ENCODE measurements around the gene METAP2. TPM values are rescaled to one million over a fixed set of nuclear protein-coding genes. Genes with fewer than 3 reads are reported as not detected.

Gene METAP2
- total RNA-seq, 1 experiment from 2014 or later: 127 TPM

DNA sequence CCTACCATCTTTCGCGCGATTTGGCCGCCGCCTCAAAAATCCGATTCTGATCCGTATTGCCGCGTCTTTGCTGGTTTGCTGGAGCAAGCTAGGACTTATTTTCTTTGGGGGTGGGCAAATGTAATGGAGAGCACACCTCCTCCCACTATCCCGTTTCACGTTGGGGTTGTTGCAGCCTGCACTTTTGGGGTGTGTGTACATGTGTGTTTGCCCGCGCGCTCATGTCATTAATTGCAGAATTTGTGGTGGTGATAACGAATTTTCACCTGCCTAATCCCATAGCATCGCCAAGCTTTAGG is 657 bp downstream of the METAP2 start:
- intact Hi-C loops (cut with micrococcal nuclease): no loop called here
- Histone ChIP-seq H4K20me1 (ENCODE audit: insufficient read depth) (peaks cover 4% of the 10 kb centered on the region; the same call in 1 of the 2 replicates), H3K36me3 (ENCODE audit: control insufficient read depth in 1 of 2, insufficient read depth in 2 of 2, low read length in 2 of 2) (peaks cover 20 to 32% of the 10 kb centered on the region in 2 experiments), H3K27ac (ENCODE audit: low read depth, low read length) (peak overlapping the region; percentile 77), H3K4me2 (ENCODE audit: low read length) (peak overlapping the region; percentile 84), H3K9me3 (ENCODE audit: control insufficient read depth in 1 of 2, insufficient read depth in 1 of 2, low read depth in 1 of 2, low read length in 2 of 2) (no peaks in the 10 kb centered on the region), H3K9ac (ENCODE audit: low read length) (peak overlapping the region; percentile 99), H3K79me2 (ENCODE audit: insufficient read depth, low read length) (peaks cover 63% of the 10 kb centered on the region), H2AFZ (ENCODE audit: low read depth, low read length, poor library complexity, severe bottlenecking) (no peak overlapping the region), H3K4me3 (replicated peaks in 1 of 2; ENCODE audit: low read depth in 1 of 2, low read length in 2 of 2) (peak overlapping the region; percentile 94 to 98), H3K9me2 (ENCODE audit: insufficient read depth) (no peaks in the 10 kb centered on the region), H3K27me3 (ENCODE audit: insufficient read depth, low read length) (no peaks in the 10 kb centered on the region), H3K4me1 (ENCODE audit: control insufficient read depth in 1 of 2, insufficient read depth in 2 of 2, low read length in 2 of 2) (peaks cover 9 to 33% of the 10 kb centered on the region in 2 experiments)
- TF ChIP-seq SIN3A (IDR thresholded peaks at IDR 0.05; ENCODE audit: low read depth) (no peak), POLR2AphosphoS5 (IDR thresholded peaks at IDR 0.05; ENCODE audit: low read depth, low read length) (no peak), SRF (IDR thresholded peaks at IDR 0.05; ENCODE audit: low read depth) (no peak), YY1 (IDR thresholded peaks at IDR 0.05; ENCODE audit: extremely low read depth, insufficient replicate concordance, low read depth, low read length) (no peak), EGR1 (IDR thresholded peaks at IDR 0.05; ENCODE audit: low read depth) (no peak), CBX3 (IDR thresholded peaks at IDR 0.05; ENCODE audit: low read depth) (no peak), ZNF274 (IDR thresholded peaks at IDR 0.05; ENCODE audit: low read depth, low read length) (no peak), RAD21 (IDR thresholded peaks at IDR 0.05; ENCODE audit: low read depth) (no peak)
- TF ChIP-seq, protein P1, sequence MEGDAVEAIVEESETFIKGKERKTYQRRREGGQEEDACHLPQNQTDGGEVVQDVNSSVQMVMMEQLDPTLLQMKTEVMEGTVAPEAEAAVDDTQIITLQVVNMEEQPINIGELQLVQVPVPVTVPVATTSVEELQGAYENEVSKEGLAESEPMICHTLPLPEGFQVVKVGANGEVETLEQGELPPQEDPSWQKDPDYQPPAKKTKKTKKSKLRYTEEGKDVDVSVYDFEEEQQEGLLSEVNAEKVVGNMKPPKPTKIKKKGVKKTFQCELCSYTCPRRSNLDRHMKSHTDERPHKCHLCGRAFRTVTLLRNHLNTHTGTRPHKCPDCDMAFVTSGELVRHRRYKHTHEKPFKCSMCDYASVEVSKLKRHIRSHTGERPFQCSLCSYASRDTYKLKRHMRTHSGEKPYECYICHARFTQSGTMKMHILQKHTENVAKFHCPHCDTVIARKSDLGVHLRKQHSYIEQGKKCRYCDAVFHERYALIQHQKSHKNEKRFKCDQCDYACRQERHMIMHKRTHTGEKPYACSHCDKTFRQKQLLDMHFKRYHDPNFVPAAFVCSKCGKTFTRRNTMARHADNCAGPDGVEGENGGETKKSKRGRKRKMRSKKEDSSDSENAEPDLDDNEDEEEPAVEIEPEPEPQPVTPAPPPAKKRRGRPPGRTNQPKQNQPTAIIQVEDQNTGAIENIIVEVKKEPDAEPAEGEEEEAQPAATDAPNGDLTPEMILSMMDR (IDR thresholded peaks at IDR 0.05 in 2 of 3, conservative IDR thresholded peaks at IDR 0.05 in 1 of 3; ENCODE audit: borderline replicate concordance in 1 of 3, insufficient read depth in 1 of 3, low read depth in 2 of 3, low read length in 2 of 3): no peak
- TF ChIP-seq, protein P2, sequence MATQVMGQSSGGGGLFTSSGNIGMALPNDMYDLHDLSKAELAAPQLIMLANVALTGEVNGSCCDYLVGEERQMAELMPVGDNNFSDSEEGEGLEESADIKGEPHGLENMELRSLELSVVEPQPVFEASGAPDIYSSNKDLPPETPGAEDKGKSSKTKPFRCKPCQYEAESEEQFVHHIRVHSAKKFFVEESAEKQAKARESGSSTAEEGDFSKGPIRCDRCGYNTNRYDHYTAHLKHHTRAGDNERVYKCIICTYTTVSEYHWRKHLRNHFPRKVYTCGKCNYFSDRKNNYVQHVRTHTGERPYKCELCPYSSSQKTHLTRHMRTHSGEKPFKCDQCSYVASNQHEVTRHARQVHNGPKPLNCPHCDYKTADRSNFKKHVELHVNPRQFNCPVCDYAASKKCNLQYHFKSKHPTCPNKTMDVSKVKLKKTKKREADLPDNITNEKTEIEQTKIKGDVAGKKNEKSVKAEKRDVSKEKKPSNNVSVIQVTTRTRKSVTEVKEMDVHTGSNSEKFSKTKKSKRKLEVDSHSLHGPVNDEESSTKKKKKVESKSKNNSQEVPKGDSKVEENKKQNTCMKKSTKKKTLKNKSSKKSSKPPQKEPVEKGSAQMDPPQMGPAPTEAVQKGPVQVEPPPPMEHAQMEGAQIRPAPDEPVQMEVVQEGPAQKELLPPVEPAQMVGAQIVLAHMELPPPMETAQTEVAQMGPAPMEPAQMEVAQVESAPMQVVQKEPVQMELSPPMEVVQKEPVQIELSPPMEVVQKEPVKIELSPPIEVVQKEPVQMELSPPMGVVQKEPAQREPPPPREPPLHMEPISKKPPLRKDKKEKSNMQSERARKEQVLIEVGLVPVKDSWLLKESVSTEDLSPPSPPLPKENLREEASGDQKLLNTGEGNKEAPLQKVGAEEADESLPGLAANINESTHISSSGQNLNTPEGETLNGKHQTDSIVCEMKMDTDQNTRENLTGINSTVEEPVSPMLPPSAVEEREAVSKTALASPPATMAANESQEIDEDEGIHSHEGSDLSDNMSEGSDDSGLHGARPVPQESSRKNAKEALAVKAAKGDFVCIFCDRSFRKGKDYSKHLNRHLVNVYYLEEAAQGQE (IDR thresholded peaks at IDR 0.05; ENCODE audit: low read depth): no peak
- TF ChIP-seq, protein P3, sequence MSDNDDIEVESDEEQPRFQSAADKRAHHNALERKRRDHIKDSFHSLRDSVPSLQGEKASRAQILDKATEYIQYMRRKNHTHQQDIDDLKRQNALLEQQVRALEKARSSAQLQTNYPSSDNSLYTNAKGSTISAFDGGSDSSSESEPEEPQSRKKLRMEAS (IDR thresholded peaks at IDR 0.05): no peak
- no TSS peak for BruUV-seq (replicated peaks)
- ChIA-PET RAD21 (ENCODE audit: low non-redundant PET in 1 of 2, low total read pairs in 2 of 2, uncharacterized antibody in 2 of 2, unreplicated experiment in 2 of 2) (no interaction called here), POLR2A (interaction anchor here (0.6 to 1.8 kb wide), 4 partner anchors 12 to 62 kb away, joined by 3 to 7 read pairs (median 4); no protein-coding TSS in a partner anchor), CTCF (no interaction called here)
- no peak for DNase-seq (ENCODE audit: low read depth, low spot score)
- ATAC-seq: no peak

All from HCT116 (cell line).